ENCODE measurements around the gene PDCL2.

DNA sequence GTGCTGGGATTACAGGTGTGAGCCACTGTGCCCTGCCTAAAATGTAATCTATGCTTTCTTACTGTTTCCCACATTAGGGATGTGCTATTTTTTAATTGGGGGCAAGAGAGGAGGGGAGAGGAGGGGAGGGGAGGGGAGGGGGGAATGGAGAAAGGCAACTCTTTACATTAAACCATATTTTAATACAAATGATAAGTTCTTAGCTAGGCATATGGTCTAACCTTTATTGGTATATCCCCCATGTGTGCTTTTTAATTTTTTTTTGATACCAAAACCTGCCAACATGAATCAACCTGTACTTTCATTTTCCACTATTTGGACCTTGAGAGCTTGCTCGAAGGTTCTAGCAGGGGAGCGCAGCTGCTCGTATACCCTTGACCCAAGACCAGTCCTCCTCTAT, 51.8 kb downstream of the PDCL2 start:
- no peak for TF ChIP-seq GATA2 (IDR thresholded peaks at IDR 0.05; ENCODE audit: low read depth, low read length)
- TF ChIP-seq GATA3 (IDR thresholded peaks at IDR 0.05; ENCODE audit: low read depth, low read length), result no peak
